ENCODE measurements around the gene CPVL. TPM values are rescaled to one million over a fixed set of nuclear protein-coding genes. Genes with fewer than 3 reads are reported as not detected.

The CPVL gene
- total RNA-seq, 1 experiment from 2014 or later: not detected

DNA sequence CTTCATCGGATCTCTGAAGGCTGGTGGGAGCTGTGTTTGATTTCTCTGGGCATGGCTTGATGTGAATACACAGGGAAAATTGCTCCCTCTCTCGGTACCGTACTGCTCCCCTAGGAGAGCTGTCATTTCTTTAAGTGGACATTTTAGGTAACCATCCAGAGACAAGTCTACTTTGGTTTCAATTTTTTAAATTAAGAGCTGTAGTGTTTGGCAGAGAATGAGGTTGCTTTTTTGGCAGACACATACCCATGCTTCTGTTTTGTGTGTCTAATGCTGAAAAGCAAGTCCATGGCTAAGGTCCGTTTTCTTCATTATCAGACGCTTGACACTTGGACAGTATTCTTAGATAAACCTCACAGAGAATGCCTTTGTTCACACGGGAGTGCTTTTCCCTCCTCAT, 127.0 kb downstream of the CPVL start:
- H2AFZ ChIP-seq (ENCODE audit: low read length): no peak overlapping the region; the same call in 1 of the 2 replicates

DNA sequence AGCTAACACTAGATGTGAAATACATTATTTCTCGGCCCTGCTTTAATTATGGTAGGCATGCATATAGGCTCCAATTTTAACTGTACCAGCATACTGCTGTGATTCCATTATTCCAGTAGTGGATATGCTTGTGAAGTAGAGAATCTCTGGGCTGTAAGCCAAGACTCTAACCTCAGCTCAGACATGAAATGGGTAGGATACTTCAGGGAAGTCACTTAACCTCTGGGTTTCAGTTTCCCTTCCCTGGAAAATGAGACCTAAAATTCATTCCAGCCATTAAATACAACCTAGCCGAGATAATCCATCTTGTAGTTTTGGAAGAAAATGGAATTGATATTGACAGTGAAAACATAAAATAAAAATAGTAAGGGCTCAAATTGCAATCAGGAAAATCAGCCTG, 128.6 kb downstream of the CPVL start:
- Histone ChIP-seq H2AFZ (ENCODE audit: low read length) (no peak overlapping the region), H3K79me2 (ENCODE audit: low read length) (no peaks in the 10 kb centered on the region), H3K4me2 (ENCODE audit: low read depth, low read length, poor library complexity, severe bottlenecking) (no peak overlapping the region), H3K27ac (ENCODE audit: low read length) (no peak overlapping the region), H3K9ac (ENCODE audit: low read length) (no peak overlapping the region), H3K9me2 (replicated peaks; ENCODE audit: insufficient read depth, low read length) (no peaks in the 10 kb centered on the region), H3K27me3 (ENCODE audit: low read length) (no peaks in the 10 kb centered on the region), H3K4me1 (ENCODE audit: low read length) (no peaks in the 10 kb centered on the region), H3K36me3 (ENCODE audit: insufficient read depth, low read length) (no peaks in the 10 kb centered on the region), H3K9me3 (ENCODE audit: low read length) (no peaks in the 10 kb centered on the region), H4K20me1 (ENCODE audit: insufficient read depth, low read depth, low read length) (no peaks in the 10 kb centered on the region), H3K4me3 (ENCODE audit: low read length) (no peak overlapping the region)
- no peak for DNase-seq

More for the DNA sequence above, 127.0 kb downstream of the CPVL start:
- Histone ChIP-seq H3K4me2 (ENCODE audit: low read depth, low read length, poor library complexity, severe bottlenecking) (no peak overlapping the region), H3K27me3 (ENCODE audit: low read length) (no peaks in the 10 kb centered on the region), H3K27ac (ENCODE audit: low read length) (no peak overlapping the region), H4K20me1 (ENCODE audit: insufficient read depth, low read depth, low read length) (no peaks in the 10 kb centered on the region), H3K36me3 (ENCODE audit: insufficient read depth, low read length) (no peaks in the 10 kb centered on the region), H3K9me3 (ENCODE audit: low read length) (no peaks in the 10 kb centered on the region), H3K79me2 (ENCODE audit: low read length) (no peaks in the 10 kb centered on the region), H3K4me1 (ENCODE audit: low read length) (no peaks in the 10 kb centered on the region), H3K9ac (ENCODE audit: low read length) (no peak overlapping the region), H3K4me3 (ENCODE audit: low read length) (no peak overlapping the region), H3K9me2 (replicated peaks; ENCODE audit: insufficient read depth, low read length) (no peaks in the 10 kb centered on the region)
- DNase-seq: peak; percentile 35

- Histone ChIP-seq H3K4me1 (ENCODE audit: low read length) (no peaks in the 10 kb centered on the region), H4K20me1 (ENCODE audit: insufficient read depth, low read depth, low read length) (no peaks in the 10 kb centered on the region), H3K27ac (ENCODE audit: low read length) (no peak overlapping the region), H3K9me3 (ENCODE audit: low read length) (no peaks in the 10 kb centered on the region), H3K4me2 (ENCODE audit: low read depth, low read length, poor library complexity, severe bottlenecking) (no peak overlapping the region), H3K36me3 (ENCODE audit: insufficient read depth, low read length) (no peaks in the 10 kb centered on the region), H3K4me3 (ENCODE audit: low read length) (no peak overlapping the region), H3K9me2 (replicated peaks; ENCODE audit: insufficient read depth, low read length) (no peaks in the 10 kb centered on the region), H3K27me3 (ENCODE audit: low read length) (no peaks in the 10 kb centered on the region), H3K9ac (ENCODE audit: low read length) (no peak overlapping the region), H2AFZ (ENCODE audit: low read length) (no peak overlapping the region), H3K79me2 (ENCODE audit: low read length) (no peaks in the 10 kb centered on the region)
- no peak for DNase-seq
These were observed 131.6 kb downstream of the CPVL start for GRCh38 chr7:29014725-29015124.

DNA sequence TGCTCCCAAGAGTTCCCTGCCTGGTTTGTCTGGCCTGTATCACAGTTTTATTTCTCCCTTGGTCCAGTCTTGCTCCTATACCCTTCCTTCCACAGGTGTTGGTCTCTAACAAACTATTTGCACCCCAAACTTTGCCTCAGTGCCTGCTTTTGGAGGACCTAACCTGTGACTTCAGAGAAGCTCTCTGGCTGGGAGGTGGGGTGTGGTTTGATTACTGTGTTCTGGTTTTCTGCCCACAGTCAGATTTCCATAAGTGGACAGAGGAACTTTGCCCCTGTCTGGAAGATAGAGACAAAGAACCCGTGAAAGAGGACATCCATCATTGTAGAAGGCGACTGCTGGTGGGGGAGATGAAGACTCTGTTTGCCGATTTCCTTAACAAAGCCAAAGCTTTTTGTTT, 132.4 kb downstream of the CPVL start:
- Histone ChIP-seq H3K27me3 (ENCODE audit: low read length) (no peaks in the 10 kb centered on the region), H3K9me2 (replicated peaks; ENCODE audit: insufficient read depth, low read length) (no peaks in the 10 kb centered on the region), H4K20me1 (ENCODE audit: insufficient read depth, low read depth, low read length) (no peaks in the 10 kb centered on the region)

GRCh38 chr7:29013082-29013695, 133.1 kb downstream of the CPVL start:
- H3K4me1 ChIP-seq (ENCODE audit: low read length): no peaks in the 10 kb centered on the region

More for the DNA sequence above, 132.4 kb downstream of the CPVL start:
- Histone ChIP-seq H3K27ac (ENCODE audit: low read length) (no peak overlapping the region), H3K79me2 (ENCODE audit: low read length) (no peaks in the 10 kb centered on the region), H2AFZ (ENCODE audit: low read length) (no peak overlapping the region), H3K9ac (ENCODE audit: low read length) (no peak overlapping the region), H3K4me3 (ENCODE audit: low read length) (no peak overlapping the region), H3K36me3 (ENCODE audit: insufficient read depth, low read length) (no peaks in the 10 kb centered on the region), H3K4me2 (ENCODE audit: low read depth, low read length, poor library complexity, severe bottlenecking) (no peak overlapping the region), H3K4me1 (ENCODE audit: low read length) (no peaks in the 10 kb centered on the region), H3K9me3 (ENCODE audit: low read length) (no peaks in the 10 kb centered on the region)
- DNase-seq: no peak

GRCh38 chr7:29009947-29010346, 136.4 kb downstream of the CPVL start:
- H3K9me2 ChIP-seq (replicated peaks; ENCODE audit: insufficient read depth, low read length): no peaks in the 10 kb centered on the region
- no peaks in the 10 kb centered on the region for H3K9me3 ChIP-seq (ENCODE audit: low read length)
- H3K4me3 ChIP-seq (ENCODE audit: low read length): no peak overlapping the region
- H2AFZ ChIP-seq (ENCODE audit: low read length): no peak overlapping the region
- no peak for DNase-seq
- no peak overlapping the region for H3K4me2 ChIP-seq (ENCODE audit: low read depth, low read length, poor library complexity, severe bottlenecking)
- no peaks in the 10 kb centered on the region for H3K36me3 ChIP-seq (ENCODE audit: insufficient read depth, low read length)
- no peaks in the 10 kb centered on the region for H3K4me1 ChIP-seq (ENCODE audit: low read length)
- H3K9ac ChIP-seq (ENCODE audit: low read length): no peak overlapping the region
- H3K79me2 ChIP-seq (ENCODE audit: low read length): no peaks in the 10 kb centered on the region
- H3K27ac ChIP-seq (ENCODE audit: low read length): no peak overlapping the region
- no peaks in the 10 kb centered on the region for H4K20me1 ChIP-seq (ENCODE audit: insufficient read depth, low read depth, low read length)
- H3K27me3 ChIP-seq (ENCODE audit: low read length): no peaks in the 10 kb centered on the region

More at GRCh38 chr7:29013082-29013695, 133.1 kb downstream of the CPVL start:
- DNase-seq: no peak
- Histone ChIP-seq H3K27me3 (ENCODE audit: low read length) (no peaks in the 10 kb centered on the region), H2AFZ (ENCODE audit: low read length) (no peak overlapping the region), H3K4me3 (ENCODE audit: low read length) (no peak overlapping the region), H3K79me2 (ENCODE audit: low read length) (no peaks in the 10 kb centered on the region), H3K4me2 (ENCODE audit: low read depth, low read length, poor library complexity, severe bottlenecking) (no peak overlapping the region), H3K9me2 (replicated peaks; ENCODE audit: insufficient read depth, low read length) (no peaks in the 10 kb centered on the region), H3K9ac (ENCODE audit: low read length) (no peak overlapping the region), H4K20me1 (ENCODE audit: insufficient read depth, low read depth, low read length) (no peaks in the 10 kb centered on the region), H3K36me3 (ENCODE audit: insufficient read depth, low read length) (no peaks in the 10 kb centered on the region), H3K27ac (ENCODE audit: low read length) (no peak overlapping the region), H3K9me3 (ENCODE audit: low read length) (no peaks in the 10 kb centered on the region)

DNA sequence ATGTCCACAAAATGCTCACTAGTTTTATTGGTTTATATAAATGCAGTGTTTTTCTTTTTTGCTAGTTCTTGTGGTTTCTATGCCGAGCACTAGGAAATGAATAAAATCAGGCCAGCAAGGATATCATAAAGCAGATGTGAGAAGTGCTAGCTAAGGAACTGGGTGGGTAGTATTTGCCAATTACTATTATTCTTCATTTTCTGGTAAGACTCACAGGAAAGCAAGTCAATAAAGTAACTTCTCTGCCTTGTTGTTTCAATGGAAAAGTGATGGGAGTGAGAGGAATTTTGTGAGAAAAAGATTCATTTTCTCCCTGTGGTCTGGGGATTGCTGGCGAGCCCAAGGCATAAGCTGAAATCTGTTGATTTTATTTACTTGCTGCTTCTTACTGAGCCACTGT, 137.7 kb downstream of the CPVL start:
- Histone ChIP-seq H3K9me2 (replicated peaks; ENCODE audit: insufficient read depth, low read length) (no peaks in the 10 kb centered on the region), H3K36me3 (ENCODE audit: insufficient read depth, low read length) (no peaks in the 10 kb centered on the region), H3K4me1 (ENCODE audit: low read length) (no peaks in the 10 kb centered on the region), H2AFZ (ENCODE audit: low read length) (no peak overlapping the region), H3K27me3 (ENCODE audit: low read length) (no peaks in the 10 kb centered on the region), H3K9me3 (ENCODE audit: low read length) (no peaks in the 10 kb centered on the region), H3K79me2 (ENCODE audit: low read length) (no peaks in the 10 kb centered on the region), H3K27ac (ENCODE audit: low read length) (no peak overlapping the region), H4K20me1 (ENCODE audit: insufficient read depth, low read depth, low read length) (no peaks in the 10 kb centered on the region), H3K4me2 (ENCODE audit: low read depth, low read length, poor library complexity, severe bottlenecking) (no peak overlapping the region), H3K9ac (ENCODE audit: low read length) (no peak overlapping the region), H3K4me3 (ENCODE audit: low read length) (no peak overlapping the region)
- DNase-seq: no peak

DNA sequence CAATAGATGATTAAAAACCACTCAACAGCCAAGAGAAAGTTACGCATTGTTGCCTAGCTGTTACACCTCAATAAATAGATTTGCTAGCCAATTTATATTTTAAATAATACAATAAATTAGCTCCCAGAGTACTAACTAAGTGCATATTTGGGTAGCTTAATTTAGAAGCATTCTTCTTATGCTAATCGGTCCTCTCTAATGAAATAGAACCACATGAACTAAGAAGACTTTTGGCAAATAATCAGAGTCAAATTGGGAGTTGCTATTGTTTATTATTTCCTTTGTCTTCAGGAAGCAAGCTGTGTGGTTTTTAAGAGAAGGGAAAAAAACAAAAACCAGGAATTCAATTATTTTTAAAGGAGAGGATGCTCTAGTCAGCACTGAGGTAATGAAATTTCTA, 139.2 kb downstream of the CPVL start:
- Histone ChIP-seq H3K27me3 (ENCODE audit: low read length) (no peaks in the 10 kb centered on the region), H3K9ac (ENCODE audit: low read length) (no peak overlapping the region), H4K20me1 (ENCODE audit: insufficient read depth, low read depth, low read length) (no peaks in the 10 kb centered on the region), H3K36me3 (ENCODE audit: insufficient read depth, low read length) (no peaks in the 10 kb centered on the region), H3K9me2 (replicated peaks; ENCODE audit: insufficient read depth, low read length) (no peaks in the 10 kb centered on the region), H3K9me3 (ENCODE audit: low read length) (no peaks in the 10 kb centered on the region), H2AFZ (ENCODE audit: low read length) (no peak overlapping the region), H3K79me2 (ENCODE audit: low read length) (no peaks in the 10 kb centered on the region), H3K4me2 (ENCODE audit: low read depth, low read length, poor library complexity, severe bottlenecking) (no peak overlapping the region), H3K27ac (ENCODE audit: low read length) (no peak overlapping the region), H3K4me1 (ENCODE audit: low read length) (no peaks in the 10 kb centered on the region), H3K4me3 (ENCODE audit: low read length) (no peak overlapping the region)
- DNase-seq: peak; percentile 2

Measured in Karpas-422 (cell line).